Neural cell (in vitro differentiated cells): ENCODE results near the gene ERC2. TPM values are rescaled to one million over a fixed set of nuclear protein-coding genes. Genes with fewer than 3 reads are reported as not detected.

Experiments
- H2AFZ ChIP-seq: fragments of 200-600, 300-800 bp; sonication (generic), shearing (Covaris generic); 2 replicates; pipeline ENCODE4 v1.6.0; 2014; ENCODE audit warnings: low read depth, mild to moderate bottlenecking, antibody characterized with exemption, low read length, moderate library complexity
- H3F3A ChIP-seq: fragments of 200-600 bp; shearing (Covaris generic); 2 replicates; pipeline ENCODE4 v1.6.1; 2016; ENCODE audit warnings: mild to moderate bottlenecking, moderate library complexity, mixed read lengths, antibody characterized with exemption, low read length; ENCODE audit not compliant: insufficient read depth, poor library complexity, severe bottlenecking
- H3K27ac ChIP-seq: fragments of 200-600, 300-800 bp; sonication (generic), shearing (Covaris generic); 2 replicates; pipeline ENCODE4 v1.5.1; 2014; ENCODE audit warnings: mild to moderate bottlenecking, low read length, moderate library complexity
- H3K27me3 ChIP-seq: fragments of 300-800, 200-600 bp; sonication (generic), shearing (Covaris generic); 2 replicates; pipeline ENCODE4 v1.6.0; 2014; ENCODE audit warnings: mild to moderate bottlenecking, low read depth, low read length, moderate library complexity; ENCODE audit not compliant: insufficient read depth
- H3K36me3 ChIP-seq: fragments of 300-800, 200-600 bp; sonication (generic), shearing (Covaris generic); 2 replicates; pipeline ENCODE4 v1.5.1; 2014; ENCODE audit warnings: mild to moderate bottlenecking, antibody characterized with exemption, low read length, moderate library complexity; ENCODE audit not compliant: insufficient read depth
- H3K4me2 ChIP-seq: fragments of 300-800, 200-600 bp; sonication (generic), shearing (Covaris generic); 2 replicates; pipeline ENCODE4 v1.6.0; 2014; ENCODE audit warnings: mild to moderate bottlenecking, low read length
- H3K4me3 ChIP-seq: fragments of 300-800, 200-600 bp; sonication (generic), shearing (Covaris generic); 2 replicates; pipeline ENCODE4 v1.5.1; 2014; ENCODE audit warnings: mild to moderate bottlenecking, low read length, moderate library complexity
- H3K79me2 ChIP-seq: fragments of 200-600 bp; shearing (Covaris generic); replicated peaks from 2 replicates; pipeline ENCODE4 v1.6.0; 2014; ENCODE audit warnings: mild to moderate bottlenecking, low read length, moderate library complexity; ENCODE audit not compliant: insufficient read depth
- H3K9ac ChIP-seq: fragments of 300-800, 200-600 bp; sonication (generic), shearing (Covaris generic); 2 replicates; pipeline ENCODE4 v1.6.1; 2016; ENCODE audit warnings: mild to moderate bottlenecking, low read length, mixed read lengths
- H3K9me2 ChIP-seq: fragments of 200-600 bp; shearing (Covaris generic); 2 replicates; pipeline ENCODE4 v1.6.1; 2016; ENCODE audit warnings: mild to moderate bottlenecking, low read length, mixed read lengths; ENCODE audit not compliant: insufficient read depth
- H3K9me3 ChIP-seq: fragments of 200-600, 300-800 bp; sonication (generic), shearing (Covaris generic); 2 replicates; pipeline ENCODE4 v1.6.1; 2016; ENCODE audit warnings: mild to moderate bottlenecking, mixed run types, low read length, moderate library complexity, mixed read lengths
- H4K20me1 ChIP-seq: fragments of 200-600 bp; shearing (Covaris generic); 2 replicates; pipeline ENCODE4 v1.6.1; 2016; ENCODE audit warnings: mild to moderate bottlenecking, mixed run types; ENCODE audit not compliant: insufficient read depth
- CTCF ChIP-seq: fragments of 450-650 bp; IDR thresholded peaks from 2 replicates; pipeline ENCODE4 v1.5.1; 2014; ENCODE audit warnings: antibody characterized with exemption, mild to moderate bottlenecking, moderate library complexity; ENCODE audit not compliant: poor library complexity, severe bottlenecking
- EP300 ChIP-seq: fragments of 450-650 bp; conservative IDR thresholded peaks from 2 replicates; pipeline ENCODE4 v1.6.1; 2014; ENCODE audit warnings: antibody characterized with exemption, mild to moderate bottlenecking, moderate library complexity; ENCODE audit not compliant: poor library complexity, severe bottlenecking
- EZH2 ChIP-seq: fragments of 200-600, 300-800 bp; shearing (Covaris generic), sonication (generic); IDR thresholded peaks from 2 replicates; pipeline ENCODE4 v1.6.1; 2014; ENCODE audit warnings: antibody characterized with exemption, low read length, borderline replicate concordance, mild to moderate bottlenecking; ENCODE audit not compliant: insufficient read depth, poor library complexity, severe bottlenecking
- POLR2AphosphoS5 ChIP-seq: IDR thresholded peaks from 2 replicates; pipeline ENCODE4 v1.6.1; 2012
- RAD21 ChIP-seq: fragments of 450-650 bp; conservative IDR thresholded peaks from 2 replicates; pipeline ENCODE4 v1.6.1; 2014; ENCODE audit warnings: antibody characterized with exemption, mild to moderate bottlenecking, moderate library complexity
- REST ChIP-seq: IDR thresholded peaks from 2 replicates; pipeline ENCODE4 v1.6.1; 2012; ENCODE audit warnings: borderline replicate concordance
- TAF1 ChIP-seq: IDR thresholded peaks from 2 replicates; pipeline ENCODE4 v1.6.1; 2012; ENCODE audit warnings: low read depth
- polyA plus RNA-seq: library from polyadenylated mRNA; depleted of rRNA; stranded (reverse); fragments of >200 nt; gene quantifications from 2 replicates; pipeline ENCODE4 v1.2.3, GENCODE V29; 2014

ERC2 gene
- polyA plus RNA-seq, 1 donor from 2014 or later: 60.4 TPM

GRCh38 chr3:55481744-55482495 lies 986.3 kb downstream of the ERC2 start:
- Histone ChIP-seq H3F3A (peaks cover 4% of the 10 kb centered on the region), H3K9me2 (no peaks in the 10 kb centered on the region), H3K36me3 (no peaks in the 10 kb centered on the region), H3K4me2 (no peak overlapping the region), H3K9ac (no peak overlapping the region), H3K9me3 (no peaks in the 10 kb centered on the region), H3K27me3 (peaks cover 86% of the 10 kb centered on the region), H2AFZ (no peak overlapping the region), H3K79me2 (no peaks in the 10 kb centered on the region), H4K20me1 (no peaks in the 10 kb centered on the region), H3K4me3 (peak overlapping the region; percentile 56), H3K27ac (no peak overlapping the region)
- TF ChIP-seq POLR2AphosphoS5 (no peak), EZH2 (no peak), CTCF (peak; percentile 16), REST (no peak)

DNA sequence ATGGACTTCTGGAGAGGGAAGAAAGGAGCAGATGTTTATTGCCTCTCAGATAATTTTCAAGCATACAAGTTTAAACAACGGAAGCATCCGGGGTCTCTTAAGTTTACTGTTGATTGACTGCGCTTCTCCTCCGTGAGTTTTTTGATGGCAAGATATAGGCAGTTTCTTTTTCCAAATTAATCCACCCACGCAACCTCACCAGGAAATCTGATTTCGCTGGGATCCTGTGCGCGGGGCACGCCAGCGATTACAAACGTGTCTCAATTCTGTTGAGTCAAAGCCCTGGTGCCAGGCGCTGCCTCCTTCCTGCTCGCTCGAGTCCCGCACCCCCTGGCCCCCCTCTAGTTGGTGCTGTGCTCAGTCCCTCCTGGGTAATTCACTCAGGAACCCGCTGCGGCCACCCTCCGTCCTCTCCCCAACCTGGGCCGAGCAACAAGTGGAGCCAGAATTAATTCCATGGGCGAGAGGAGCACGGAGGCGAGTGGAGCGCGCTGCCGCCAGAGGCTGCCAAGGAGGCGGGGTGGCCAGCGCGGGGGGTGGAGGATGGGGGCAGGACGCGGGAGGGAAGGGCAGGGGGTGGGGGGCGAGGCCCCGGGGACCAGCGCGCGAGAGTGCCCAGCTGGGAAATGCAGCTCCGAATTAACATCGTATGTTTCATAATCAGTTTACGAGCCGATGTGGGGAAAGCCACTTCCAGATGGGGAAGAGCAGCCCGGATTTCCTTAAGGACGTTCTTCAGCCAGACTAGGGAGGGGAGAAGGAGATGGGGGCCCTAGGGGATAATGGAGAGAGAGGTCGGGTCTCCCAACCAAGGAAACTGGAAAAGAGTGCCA lies 987.1 kb downstream of the ERC2 start:
- Histone ChIP-seq H2AFZ (no peak overlapping the region), H3K4me3 (peak overlapping the region; percentile 56), H3F3A (peaks cover 4% of the 10 kb centered on the region), H3K27ac (no peak overlapping the region), H3K36me3 (no peaks in the 10 kb centered on the region), H4K20me1 (no peaks in the 10 kb centered on the region), H3K4me2 (no peak overlapping the region), H3K9me2 (no peaks in the 10 kb centered on the region), H3K79me2 (no peaks in the 10 kb centered on the region), H3K9ac (no peak overlapping the region), H3K9me3 (no peaks in the 10 kb centered on the region), H3K27me3 (peaks cover 78% of the 10 kb centered on the region)
- TF ChIP-seq TAF1 (no peak), EP300 (no peak), POLR2AphosphoS5 (no peak), EZH2 (peak; percentile 67), CTCF (no peak), REST (no peak), RAD21 (no peak)
